A673 (cell line): ENCODE measurements around the gene TTL. TPM values are rescaled to one million over a fixed set of nuclear protein-coding genes. Genes with fewer than 3 reads are reported as not detected.

ENCODE experiments used
- BruUV-seq: library from RNA; stranded (reverse); fragments of 400-500 nt; replicated peaks from 2 replicates; lab custom pipeline; 2021; lab: Mats Ljungman, UMichigan
- CTCF ChIA-PET: fragments of 300-600 bp; sonication (Branson Sonifier 250); formaldehyde crosslinking; loops from one replicate; lab custom pipeline; 2022; ENCODE audit warnings: antibody characterized with exemption; lab: Charles Lee
- POLR2A ChIA-PET: fragments of 300-600 bp; sonication (Branson Sonifier 250); formaldehyde crosslinking; loops from one replicate; lab custom pipeline; 2022; ENCODE audit warnings: antibody characterized with exemption; ENCODE audit not compliant: low non-redundant PET; lab: Charles Lee
- DNase-seq: peaks from one replicate; pipeline ENCODE4 v3.0.0-alpha.2; 2015; ENCODE audit warnings: low spot score
- H3K27ac ChIP-seq: fragments of 200-600 bp; sonication (generic); 2 replicates; pipeline ENCODE4 v1.5.1; 2016; ENCODE audit warnings: mixed run types, low read depth, mild to moderate bottlenecking, mixed read lengths, antibody characterized with exemption, low read length; ENCODE audit not compliant: poor library complexity, severe bottlenecking
- H3K27me3 ChIP-seq: fragments of 200-600 bp; sonication (generic); replicated peaks from 2 replicates; pipeline ENCODE4 v1.6.1; 2017; ENCODE audit warnings: mixed run types, low read depth, mild to moderate bottlenecking, mixed read lengths, antibody characterized with exemption, low read length; ENCODE audit not compliant: insufficient read depth, poor library complexity
- H3K36me3 ChIP-seq: fragments of 200-600 bp; sonication (generic); 2 replicates; pipeline ENCODE4 v1.6.1; 2016; ENCODE audit warnings: mixed run types, mild to moderate bottlenecking, mixed read lengths, antibody characterized with exemption, low read length; ENCODE audit not compliant: insufficient read depth, poor library complexity, severe bottlenecking
- H3K4me1 ChIP-seq: fragments of 200-600 bp; sonication (generic); 2 replicates; pipeline ENCODE4 v1.6.1; 2017; ENCODE audit warnings: mixed run types, mild to moderate bottlenecking, mixed read lengths, antibody characterized with exemption, low read length; ENCODE audit not compliant: insufficient read depth, poor library complexity, severe bottlenecking
- H3K4me3 ChIP-seq: fragments of 200-600 bp; sonication (generic); 2 replicates; pipeline ENCODE4 v1.5.1; 2016; ENCODE audit warnings: low read depth, mixed run types, mild to moderate bottlenecking, mixed read lengths, low read length; ENCODE audit not compliant: poor library complexity, severe bottlenecking
- H3K9me3 ChIP-seq: fragments of 200-600 bp; sonication (generic); 2 replicates; pipeline ENCODE4 v1.6.1; 2016; ENCODE audit warnings: mixed run types, low read depth, mild to moderate bottlenecking, mixed read lengths, antibody characterized with exemption, low read length; ENCODE audit not compliant: poor library complexity, severe bottlenecking
- CTCF ChIP-seq: fragments of 300-800, 200-600 bp; sonication (generic); conservative IDR thresholded peaks from 2 replicates; pipeline ENCODE4 v1.5.1; 2017; ENCODE audit warnings: low read depth, mild to moderate bottlenecking, antibody characterized with exemption, low read length, moderate library complexity, mixed read lengths
- EZH2 ChIP-seq: fragments of 200-600 bp; sonication (generic); IDR thresholded peaks from 2 replicates; pipeline ENCODE4 v1.6.1; 2017; ENCODE audit warnings: borderline replicate concordance, low read depth, mild to moderate bottlenecking, mixed read lengths, antibody characterized with exemption, low read length; ENCODE audit not compliant: poor library complexity, severe bottlenecking
- intact Hi-C: fragments of 100-400 bp; cut with micrococcal nuclease; formaldehyde crosslinking; loops from one replicate; pipeline ENCODE4 v1.10.0; 2022; ENCODE audit not compliant: unreplicated experiment
- total RNA-seq: library from RNA; stranded (reverse); gene quantifications from 2 replicates; pipeline ENCODE4 v1.2.3, GENCODE V29; 2021

The TTL gene
- total RNA-seq, 1 experiment from 2014 or later: 146 TPM

- TF ChIP-seq EZH2: no peak
- no peak for TF ChIP-seq CTCF
- H3K36me3 ChIP-seq: peaks cover 33% of the 10 kb centered on the region
- intact Hi-C loops: no loop called here
- no peaks in the 10 kb centered on the region for H3K27me3 ChIP-seq
- peak overlapping the region; percentile 92 for H3K4me3 ChIP-seq
- BruUV-seq: no TSS peak
- peak overlapping the region; percentile 88 for H3K27ac ChIP-seq
- H3K9me3 ChIP-seq: no peaks in the 10 kb centered on the region
- peak; percentile 67 for DNase-seq
- ChIA-PET CTCF (interaction anchor here (1.2 kb wide), 1 partner anchor 18 kb away, joined by 7 read pairs; no protein-coding TSS in a partner anchor), POLR2A (no interaction called here)
- H3K4me1 ChIP-seq: peaks cover 11% of the 10 kb centered on the region
These were observed 1.1 kb downstream of the TTL start for GRCh38 chr2:112483042-112483473.

GRCh38 chr2:112483831-112484230 lies 1.9 kb downstream of the TTL start:
- H3K27me3 ChIP-seq: no peaks in the 10 kb centered on the region
- no peak for DNase-seq
- peaks cover 11% of the 10 kb centered on the region for H3K4me1 ChIP-seq
- intact Hi-C loops: no loop called here
- no peak for TF ChIP-seq EZH2
- TF ChIP-seq CTCF: no peak
- H3K4me3 ChIP-seq: peak overlapping the region; percentile 92
- H3K36me3 ChIP-seq: peaks cover 37% of the 10 kb centered on the region
- no peak overlapping the region for H3K27ac ChIP-seq
- POLR2A ChIA-PET: no interaction called here
- CTCF ChIA-PET: interaction anchor here (1.2 kb wide), 1 partner anchor 17 kb away, joined by 7 read pairs; no protein-coding TSS in a partner anchor
- no TSS peak for BruUV-seq
- no peaks in the 10 kb centered on the region for H3K9me3 ChIP-seq

GRCh38 chr2:112485849-112486248 lies 3.9 kb downstream of the TTL start:
- CTCF ChIA-PET: no interaction called here
- H3K9me3 ChIP-seq: no peaks in the 10 kb centered on the region
- no peaks in the 10 kb centered on the region for H3K27me3 ChIP-seq
- peaks cover 7% of the 10 kb centered on the region for H3K4me1 ChIP-seq
- H3K27ac ChIP-seq: no peak overlapping the region
- H3K36me3 ChIP-seq: peaks cover 40% of the 10 kb centered on the region
- DNase-seq: no peak
- TF ChIP-seq CTCF (no peak), EZH2 (no peak)
- no peak overlapping the region for H3K4me3 ChIP-seq
- no TSS peak for BruUV-seq
- intact Hi-C loops: no loop called here
- POLR2A ChIA-PET: no interaction called here
